ENCODE data around the gene MLC1.

The MLC1 gene

DNA sequence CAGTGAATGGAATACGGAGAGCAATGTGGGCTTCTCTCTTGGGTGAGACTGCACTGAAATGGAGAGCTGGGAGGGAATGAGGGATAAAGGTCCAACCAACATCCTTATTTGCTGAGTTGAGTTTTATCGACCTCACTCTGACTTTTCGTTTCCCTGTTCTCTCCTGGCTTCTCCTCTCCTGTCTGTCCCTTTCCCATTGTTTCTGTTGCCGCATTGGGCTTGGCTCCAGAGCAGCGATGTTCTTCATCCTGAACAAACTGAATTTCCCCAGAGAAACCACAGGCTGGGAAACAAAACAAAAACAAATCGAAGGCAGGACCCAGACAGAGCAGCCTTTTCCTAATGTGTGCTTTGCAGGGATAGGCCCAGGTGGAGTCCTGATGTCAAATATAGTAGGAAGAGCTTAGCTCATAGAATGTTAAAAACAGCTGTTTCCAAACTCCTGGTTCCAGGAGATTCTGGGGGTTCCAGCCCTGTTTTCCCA lies 34.6 kb upstream of the MLC1 start:
- no peak overlapping the region for H3K27ac ChIP-seq

DNA sequence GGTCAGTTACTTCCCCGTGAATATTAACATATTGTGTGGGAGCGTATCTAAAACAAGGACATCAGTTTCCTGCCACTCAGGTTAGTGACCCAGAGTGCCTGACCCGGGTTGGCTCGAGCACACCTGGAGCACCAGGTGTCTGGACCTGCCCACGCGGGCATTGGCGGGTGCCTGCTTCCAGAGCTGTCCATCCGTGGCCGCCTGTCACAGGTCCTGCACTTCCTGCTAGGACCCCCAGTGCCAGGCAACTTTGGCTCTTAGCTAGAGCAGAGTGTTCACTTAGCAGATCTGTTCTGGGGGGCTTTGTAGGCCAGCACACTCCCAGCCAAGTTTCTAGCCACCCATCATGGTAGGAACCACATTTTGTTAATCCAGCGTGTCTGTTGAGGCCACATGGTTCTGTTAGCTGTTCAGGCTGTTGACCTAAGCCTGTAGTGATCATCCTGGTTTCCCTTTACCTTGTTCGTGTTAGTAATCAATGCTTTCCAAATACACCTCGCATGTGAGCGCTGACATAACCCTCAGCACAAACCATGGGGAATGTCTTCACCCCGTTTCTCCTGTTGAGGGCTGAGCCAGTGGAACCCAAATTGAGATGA lies 34.0 kb upstream of the MLC1 start:
- TF ChIP-seq ZFX (IDR thresholded peaks at IDR 0.05; ENCODE audit: borderline replicate concordance) = no peak
- TF ChIP-seq, protein P1, sequence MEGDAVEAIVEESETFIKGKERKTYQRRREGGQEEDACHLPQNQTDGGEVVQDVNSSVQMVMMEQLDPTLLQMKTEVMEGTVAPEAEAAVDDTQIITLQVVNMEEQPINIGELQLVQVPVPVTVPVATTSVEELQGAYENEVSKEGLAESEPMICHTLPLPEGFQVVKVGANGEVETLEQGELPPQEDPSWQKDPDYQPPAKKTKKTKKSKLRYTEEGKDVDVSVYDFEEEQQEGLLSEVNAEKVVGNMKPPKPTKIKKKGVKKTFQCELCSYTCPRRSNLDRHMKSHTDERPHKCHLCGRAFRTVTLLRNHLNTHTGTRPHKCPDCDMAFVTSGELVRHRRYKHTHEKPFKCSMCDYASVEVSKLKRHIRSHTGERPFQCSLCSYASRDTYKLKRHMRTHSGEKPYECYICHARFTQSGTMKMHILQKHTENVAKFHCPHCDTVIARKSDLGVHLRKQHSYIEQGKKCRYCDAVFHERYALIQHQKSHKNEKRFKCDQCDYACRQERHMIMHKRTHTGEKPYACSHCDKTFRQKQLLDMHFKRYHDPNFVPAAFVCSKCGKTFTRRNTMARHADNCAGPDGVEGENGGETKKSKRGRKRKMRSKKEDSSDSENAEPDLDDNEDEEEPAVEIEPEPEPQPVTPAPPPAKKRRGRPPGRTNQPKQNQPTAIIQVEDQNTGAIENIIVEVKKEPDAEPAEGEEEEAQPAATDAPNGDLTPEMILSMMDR (IDR thresholded peaks at IDR 0.05) = no peak
- no peak overlapping the region for H3K27ac ChIP-seq

More for the DNA sequence above, 34.6 kb upstream of the MLC1 start:
- TF ChIP-seq, protein P1 (IDR thresholded peaks at IDR 0.05) = no peak
- TF ChIP-seq ZFX (IDR thresholded peaks at IDR 0.05; ENCODE audit: borderline replicate concordance) = no peak

DNA sequence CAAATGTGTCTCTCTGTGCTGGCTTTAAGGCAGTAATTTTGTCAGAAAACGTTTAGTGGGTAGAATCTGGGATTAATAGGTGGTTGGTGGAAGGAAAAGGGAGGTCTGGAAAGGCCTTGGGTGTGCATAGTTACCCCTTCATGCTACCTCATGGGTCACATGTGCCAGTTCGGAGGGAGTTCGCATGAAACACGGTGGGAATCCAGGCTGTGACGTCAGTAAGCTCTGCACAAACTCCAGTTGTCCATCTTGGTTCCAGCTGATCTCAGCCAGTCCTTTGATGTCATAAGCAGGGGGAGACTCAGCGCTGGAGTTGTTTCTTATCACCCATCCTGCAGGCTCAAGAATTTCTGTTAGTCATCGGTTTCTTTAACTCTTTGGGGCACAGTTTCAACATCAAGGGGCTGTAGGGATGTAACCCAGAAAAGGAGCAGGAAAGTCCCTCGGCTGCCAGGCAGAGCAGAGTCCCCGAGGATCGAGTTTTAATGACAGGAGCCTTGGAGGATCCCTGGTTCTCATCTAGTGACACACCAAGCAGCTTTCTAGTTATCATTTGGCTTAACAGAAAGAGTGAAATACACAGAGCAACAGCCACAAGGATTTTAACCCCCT lies 33.4 kb upstream of the MLC1 start:
- no peak overlapping the region for H3K27ac ChIP-seq
- TF ChIP-seq ZFX (IDR thresholded peaks at IDR 0.05; ENCODE audit: borderline replicate concordance) = no peak
- TF ChIP-seq, protein P1 (IDR thresholded peaks at IDR 0.05) = no peak

DNA sequence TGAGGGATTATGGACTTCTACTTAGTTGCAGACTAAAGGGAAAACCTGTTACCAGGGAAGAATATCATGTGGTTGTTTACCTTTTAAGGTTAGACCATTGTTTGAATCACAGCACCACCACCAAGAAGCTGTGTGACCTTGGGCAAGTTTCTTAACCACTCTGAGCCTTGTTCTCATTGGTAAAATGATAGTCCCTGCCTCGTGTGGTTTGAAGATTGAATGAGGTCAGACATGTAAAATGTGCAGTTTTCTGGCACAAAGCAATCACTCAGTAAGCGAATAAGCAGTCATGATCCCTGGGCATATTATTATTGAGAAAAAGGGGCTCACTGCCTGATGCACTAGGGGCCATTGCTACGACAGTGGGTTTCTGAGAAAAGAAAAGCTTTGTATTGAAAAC lies 32.9 kb upstream of the MLC1 start:
- TF ChIP-seq ZFX (IDR thresholded peaks at IDR 0.05; ENCODE audit: borderline replicate concordance) = no peak
- TF ChIP-seq, protein P1 (IDR thresholded peaks at IDR 0.05) = no peak
- no peak overlapping the region for H3K27ac ChIP-seq

DNA sequence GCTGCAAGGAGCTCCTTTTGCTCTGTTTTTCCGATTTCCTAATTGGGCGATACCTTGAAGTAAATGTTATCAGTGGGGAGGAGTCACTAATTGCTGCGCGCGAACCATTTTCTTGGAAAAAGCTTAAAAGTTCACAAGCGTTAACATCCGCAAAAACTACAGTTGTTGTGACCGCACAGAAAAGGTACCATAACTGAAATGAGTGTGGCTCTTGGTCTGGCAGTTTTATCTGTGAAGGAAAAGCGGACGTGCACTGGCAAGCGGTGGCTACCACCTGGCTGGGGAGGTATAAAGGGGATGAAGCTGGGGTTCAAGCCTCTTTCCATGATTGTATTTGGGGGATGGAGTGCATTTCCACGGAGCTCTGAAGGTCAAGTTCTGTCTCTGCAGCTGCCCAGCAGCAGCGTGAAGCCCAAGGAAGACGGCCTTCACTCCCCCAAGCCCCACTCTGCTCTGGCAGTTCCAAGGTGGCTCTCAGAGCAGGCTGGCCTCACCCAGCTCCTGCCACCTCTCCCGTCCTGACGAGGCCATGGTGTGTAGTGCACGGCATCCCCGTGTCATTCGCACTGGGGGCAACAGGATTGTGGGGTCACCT lies 32.0 kb upstream of the MLC1 start:
- TF ChIP-seq, protein P1 (IDR thresholded peaks at IDR 0.05) = no peak
- TF ChIP-seq ZFX (IDR thresholded peaks at IDR 0.05; ENCODE audit: borderline replicate concordance) = no peak
- H3K27ac ChIP-seq = no peak overlapping the region

DNA sequence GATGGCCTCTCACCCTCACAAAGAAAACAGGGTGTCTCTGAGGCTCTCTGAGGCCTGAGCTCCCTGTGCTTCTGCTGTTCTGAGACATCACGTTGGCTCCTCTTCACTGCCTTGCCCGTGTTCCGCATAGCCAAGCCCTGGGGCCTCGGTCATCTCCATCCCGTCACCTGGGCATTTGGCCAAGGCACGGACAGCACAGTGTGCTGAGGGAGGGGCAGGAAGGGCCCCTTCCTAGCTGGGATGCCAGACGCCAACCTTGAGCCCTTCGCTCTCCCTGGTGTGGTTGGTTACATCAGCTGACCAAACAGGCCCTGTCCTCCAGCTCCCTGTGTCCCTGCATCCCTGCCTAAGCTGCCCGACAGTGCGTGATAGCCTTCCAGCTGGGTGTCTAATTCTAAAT lies 30.5 kb upstream of the MLC1 start:
- H3K27ac ChIP-seq = no peak overlapping the region
- TF ChIP-seq ZFX (IDR thresholded peaks at IDR 0.05; ENCODE audit: borderline replicate concordance) = no peak
- TF ChIP-seq, protein P1 (IDR thresholded peaks at IDR 0.05) = no peak
